Psoas muscle (tissue), 8 donors: ENCODE data around the gene MANBA. TPM values are rescaled to one million over a fixed set of nuclear protein-coding genes. Genes with fewer than 3 reads are reported as not detected.

Experiments
- ATAC-seq, 4 donors: fragments of 200-7000 bp; cut with Tn5 transposase; one replicate each; pipeline ENCODE4 v1.9.1; 2020; ENCODE audit warnings: moderate library complexity in 3 of 4, mild to moderate bottlenecking in 2 of 4
- DNase-seq, 2 donors: peaks; one replicate each; pipeline ENCODE4 v3.0.0-alpha.2; 2020
- H3K27ac ChIP-seq: fragments of 200-600 bp; one replicate; pipeline ENCODE4 v1.8.0; 2022
- H3K27me3 ChIP-seq, 3 donors: fragments of 200-600 bp in 1 of 3; one replicate each; pipeline versions ENCODE4 v1.6.1 to v1.8.0; 2013 to 2022; ENCODE audit warnings: low read length in 2 of 3, mild to moderate bottlenecking in 2 of 3, moderate library complexity in 1 of 3; ENCODE audit not compliant: insufficient read depth in 3 of 3
- H3K36me3 ChIP-seq, 2 donors: fragments of 200-600 bp in 1 of 2; one replicate each; pipeline versions ENCODE4 v1.6.1 to v1.8.0; 2013 to 2022; ENCODE audit warnings: low read depth in 1 of 2, mild to moderate bottlenecking in 1 of 2, moderate library complexity in 1 of 2; ENCODE audit not compliant: insufficient read depth in 1 of 2
- H3K4me1 ChIP-seq: fragments of 200-600 bp; one replicate; pipeline ENCODE4 v1.8.0; 2022
- H3K4me3 ChIP-seq: fragments of 200-600 bp; one replicate; pipeline ENCODE4 v1.8.0; 2022; ENCODE audit warnings: mild to moderate bottlenecking
- H3K9me3 ChIP-seq: fragments of 200-600 bp; one replicate; pipeline ENCODE4 v1.8.0; 2022
- WGBS, 3 donors: extraction: QIAGEN DNeasy Blood & Tissue Kit; methylation state at CpG; one replicate each; pipeline versions ENCODE4 v1.1.6 to v1.1.7; 2013; 5-methylcytosine and 5-hydroxymethylcytosine counted together
- intact Hi-C, 2 donors: fragments of 100-400 bp; cut with DNase I; formaldehyde crosslinking; loops; one replicate each; pipeline versions ENCODE4 v1.11.0 to v1.14.2; 2022
- polyA plus RNA-seq, 3 donors: library from polyadenylated mRNA; stranded (reverse); fragments of 200-250 nt; gene quantifications; one replicate each; pipeline ENCODE4 v1.2.3, GENCODE V29; 2013
- total RNA-seq, 4 donors: library from RNA; stranded (reverse); fragmentation: NEBNext Ultra II Directional in 2 of 4; extraction: Animal tissue kit (Norgen Biotek cat#: 25700) in 2 of 4; gene quantifications; one replicate each; pipeline versions ENCODE4 v1.2.1 to v1.2.4, GENCODE V29; 2021 to 2023
- TF ChIP-seq, protein P1 (sequence below): fragments of 200-600 bp; IDR thresholded peaks from one replicate; pipeline ENCODE4 v1.8.0; 2022; ENCODE audit warnings: antibody characterized with exemption
- donor health status: healthy with polysubstance abuse.
- donor health status: DM: no; HTN: no; CAD: no; lungs with moderate emphysema.
- donor health status: Bipolar disorder and iron deficiency.
- donor health status: healthy.
- donor health status: DM: yes; HTN: yes; CAD: no.
- donor health status: DM: no; HTN: no; CAD: no.
- donor health status: DM: no; HTN: no; CAD: no.
- donor health status: DM: yes; HTN: yes; CAD: no.

Gene MANBA
- total and polyA plus RNA-seq, 7 donors: 3.1 to 11.9 (median 4.8) TPM

DNA sequence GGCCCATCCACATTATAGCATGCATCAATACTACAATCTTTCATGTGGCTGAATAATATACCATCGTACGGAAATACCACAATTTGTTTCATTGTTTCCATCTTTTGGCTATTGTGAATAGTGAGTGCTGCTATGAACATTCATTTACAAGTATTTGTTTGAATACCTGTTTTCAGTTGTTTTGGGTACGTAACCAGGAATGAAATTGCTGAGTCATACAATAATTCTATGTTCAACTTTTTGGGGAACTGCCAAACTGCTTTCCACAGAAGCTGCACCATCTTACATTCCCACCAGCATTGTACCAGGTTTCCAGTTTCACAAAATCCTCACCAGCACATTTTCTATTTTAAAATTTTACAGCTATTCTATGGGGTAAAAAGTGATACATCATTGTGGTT is 28.5 kb upstream of the MANBA start:
- intact Hi-C loops: no loop called here

GRCh38 chr4:102787944-102788343 is 27.2 kb upstream of the MANBA start:
- Histone ChIP-seq H3K4me1 (peaks cover 11% of the 10 kb centered on the region), H3K27me3 (no peaks in the 10 kb centered on the region), H3K9me3 (peaks cover 7% of the 10 kb centered on the region), H3K4me3 (no peak overlapping the region), H3K36me3 (peaks cover 2 to 11% of the 10 kb centered on the region in 2 donors), H3K27ac (no peak overlapping the region)
- WGBS, 3 donors: 93 to 95% (median 93%) methylated on average over 3 of the region's 3 CpGs
- ATAC-seq (no peak), DNase-seq (no peak)
- TF ChIP-seq, protein P1, sequence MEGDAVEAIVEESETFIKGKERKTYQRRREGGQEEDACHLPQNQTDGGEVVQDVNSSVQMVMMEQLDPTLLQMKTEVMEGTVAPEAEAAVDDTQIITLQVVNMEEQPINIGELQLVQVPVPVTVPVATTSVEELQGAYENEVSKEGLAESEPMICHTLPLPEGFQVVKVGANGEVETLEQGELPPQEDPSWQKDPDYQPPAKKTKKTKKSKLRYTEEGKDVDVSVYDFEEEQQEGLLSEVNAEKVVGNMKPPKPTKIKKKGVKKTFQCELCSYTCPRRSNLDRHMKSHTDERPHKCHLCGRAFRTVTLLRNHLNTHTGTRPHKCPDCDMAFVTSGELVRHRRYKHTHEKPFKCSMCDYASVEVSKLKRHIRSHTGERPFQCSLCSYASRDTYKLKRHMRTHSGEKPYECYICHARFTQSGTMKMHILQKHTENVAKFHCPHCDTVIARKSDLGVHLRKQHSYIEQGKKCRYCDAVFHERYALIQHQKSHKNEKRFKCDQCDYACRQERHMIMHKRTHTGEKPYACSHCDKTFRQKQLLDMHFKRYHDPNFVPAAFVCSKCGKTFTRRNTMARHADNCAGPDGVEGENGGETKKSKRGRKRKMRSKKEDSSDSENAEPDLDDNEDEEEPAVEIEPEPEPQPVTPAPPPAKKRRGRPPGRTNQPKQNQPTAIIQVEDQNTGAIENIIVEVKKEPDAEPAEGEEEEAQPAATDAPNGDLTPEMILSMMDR: no peak
- intact Hi-C loops: no loop called here

More for the DNA sequence above, 28.5 kb upstream of the MANBA start:
- Histone ChIP-seq H3K27me3 (no peaks in the 10 kb centered on the region), H3K36me3 (peaks cover 2 to 21% of the 10 kb centered on the region in 2 donors), H3K27ac (no peak overlapping the region), H3K4me3 (no peak overlapping the region), H3K4me1 (peaks cover 11% of the 10 kb centered on the region), H3K9me3 (peaks cover 7% of the 10 kb centered on the region)
- ATAC-seq: peak; percentile 18 to 42 (median 33)
- no peak for DNase-seq
- WGBS, 3 donors: 74 to 75% (median 74%) methylated on average over 3 of the region's 3 CpGs
- TF ChIP-seq, protein P1: no peak

DNA sequence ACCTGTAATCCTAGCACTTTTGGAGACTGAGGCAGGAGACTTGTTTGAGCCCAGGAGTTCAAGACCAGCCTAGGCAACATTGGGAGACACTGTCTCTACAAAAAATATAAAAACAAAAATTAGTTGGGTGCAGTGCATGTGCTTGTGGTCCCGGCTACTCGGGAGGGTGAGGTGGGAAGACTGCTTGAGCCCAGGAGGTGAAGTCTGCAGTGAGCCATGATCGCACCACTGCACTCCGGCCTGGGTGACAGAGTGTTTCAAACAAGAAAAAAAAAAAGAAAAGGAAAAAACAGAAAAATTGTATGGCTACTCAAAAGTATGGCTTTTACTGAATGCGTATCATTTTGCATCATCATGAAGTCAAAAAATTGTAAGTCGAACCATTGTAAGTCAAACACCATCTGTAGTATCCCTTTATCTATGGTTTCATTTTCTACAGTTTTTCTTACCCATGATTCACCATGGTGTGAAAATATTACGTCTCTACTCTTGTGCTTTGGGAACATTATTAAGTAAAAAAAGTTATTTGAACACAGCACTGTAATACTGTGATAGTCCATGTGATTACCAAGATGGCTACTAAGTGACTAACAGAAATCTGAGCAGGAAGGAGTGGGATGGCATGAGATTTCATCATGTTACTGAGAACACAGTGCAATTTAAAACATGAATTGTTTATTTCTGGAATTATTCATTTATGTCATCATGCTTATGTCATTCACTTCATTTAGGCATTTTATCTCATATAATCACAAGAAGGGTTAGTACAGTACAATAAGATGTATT is 26.5 kb upstream of the MANBA start:
- DNase-seq: no peak
- TF ChIP-seq, protein P1: no peak
- WGBS, 3 donors: 93 to 95% (median 93%) methylated on average over 7 of the region's 7 CpGs
- Histone ChIP-seq H3K4me3 (no peak overlapping the region), H3K36me3 (peaks cover 2 to 8% of the 10 kb centered on the region in 2 donors), H3K4me1 (peaks cover 11% of the 10 kb centered on the region), H3K27ac (no peak overlapping the region), H3K27me3 (no peaks in the 10 kb centered on the region), H3K9me3 (peaks cover 7% of the 10 kb centered on the region)
- ATAC-seq: peak in 3 of 4 donors; percentile 35 to 48 (median 38)
- intact Hi-C loops: no loop called here

DNA sequence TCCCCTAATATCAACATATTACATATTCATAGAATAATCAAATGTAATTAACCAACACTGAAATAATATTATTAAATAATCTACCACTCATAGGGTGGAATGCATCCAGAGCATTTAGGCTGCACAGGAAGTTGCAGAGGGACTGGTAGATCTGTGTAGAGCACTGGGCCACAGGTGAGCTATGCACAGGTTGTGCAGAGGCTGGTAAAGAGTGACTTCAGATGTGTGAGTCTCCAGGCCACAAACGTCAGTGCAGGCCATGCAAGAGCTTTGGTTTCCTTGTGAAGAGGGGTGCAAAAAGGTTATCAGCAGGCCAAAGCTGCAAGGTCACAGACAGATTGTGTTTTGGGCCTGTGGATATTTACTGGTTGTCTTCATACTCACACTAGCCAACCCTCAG is 25.5 kb upstream of the MANBA start:
- Histone ChIP-seq H3K9me3 (peaks cover 7% of the 10 kb centered on the region), H3K27ac (no peak overlapping the region), H3K36me3 (peaks cover 1 to 3% of the 10 kb centered on the region in 2 donors), H3K4me3 (no peak overlapping the region), H3K27me3 (no peaks in the 10 kb centered on the region), H3K4me1 (peaks cover 11% of the 10 kb centered on the region)
- ATAC-seq (no peak), DNase-seq (no peak)
- WGBS, 3 donors: 31 to 48% (median 35%) methylated on average over 1 of the region's 1 CpG
- TF ChIP-seq, protein P1: no peak
- intact Hi-C loops: no loop called here

DNA sequence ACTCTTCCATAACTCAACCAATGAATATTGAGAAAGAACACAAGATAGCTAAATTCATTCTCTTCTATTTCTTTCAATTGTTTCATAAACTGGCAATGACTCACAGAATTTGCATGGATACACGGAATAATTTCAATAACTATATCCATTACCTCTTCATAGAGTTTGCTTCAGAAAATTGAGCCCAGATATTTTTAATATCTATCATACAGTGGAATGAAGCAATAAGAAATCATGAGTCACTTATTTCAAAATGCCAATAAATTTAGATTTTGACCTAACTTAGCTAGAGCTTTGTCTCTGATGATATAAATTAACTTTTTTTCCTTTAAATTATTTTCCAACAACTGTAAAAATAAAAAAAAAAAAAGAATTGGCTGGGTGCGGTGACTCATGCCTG is 22.2 kb upstream of the MANBA start:
- Histone ChIP-seq H3K4me1 (no peaks in the 10 kb centered on the region), H3K36me3 (no peaks in the 10 kb centered on the region), H3K4me3 (no peak overlapping the region), H3K27me3 (no peaks in the 10 kb centered on the region), H3K27ac (no peak overlapping the region), H3K9me3 (peaks cover 5% of the 10 kb centered on the region)
- WGBS, 3 donors: 77 to 83% (median 82%) methylated on average over 2 of the region's 2 CpGs
- ATAC-seq: no peak
- TF ChIP-seq, protein P1: no peak
- intact Hi-C loops: no loop called here
- no peak for DNase-seq
